GM10248 (cell line): Measurements from ENCODE around the gene C16orf95.

ENCODE experiments used
- CTCF ChIA-PET: fragments of 300-600 bp; sonication (Branson Sonifier 250); formaldehyde crosslinking; extraction: SDS; loops from one replicate; lab custom pipeline; 2021; ENCODE audit warnings: antibody characterized with exemption; lab: Yijun Ruan, JAX
- POLR2A ChIA-PET: fragments of 350-650 bp; sonication (Branson Sonifier 250); formaldehyde crosslinking; extraction: SDS; loops from one replicate; lab custom pipeline; 2020; ENCODE audit warnings: antibody characterized with exemption; lab: Yijun Ruan, JAX
- DNase-seq: peaks from one replicate; pipeline ENCODE4 v3.0.0; 2012; ENCODE audit errors: extremely low spot score
- CTCF ChIP-seq: IDR thresholded peaks from 2 replicates; pipeline ENCODE4 v1.5.1; 2012; ENCODE audit warnings: mild to moderate bottlenecking, low read depth; ENCODE audit errors: extremely low read depth, missing control alignments, control extremely low read depth

The C16orf95 gene

GRCh38 chr16:87322833-87323726 lies 5.9 kb upstream of the C16orf95 start:
- ChIA-PET POLR2A (no interaction called here), CTCF (interaction anchor here (1.0 to 2.5 kb wide), 3 partner anchors 10 to 34 kb away, joined by 3 to 9 read pairs (median 6); no protein-coding TSS in a partner anchor)
- no peak for DNase-seq
- no peak for TF ChIP-seq CTCF

DNA sequence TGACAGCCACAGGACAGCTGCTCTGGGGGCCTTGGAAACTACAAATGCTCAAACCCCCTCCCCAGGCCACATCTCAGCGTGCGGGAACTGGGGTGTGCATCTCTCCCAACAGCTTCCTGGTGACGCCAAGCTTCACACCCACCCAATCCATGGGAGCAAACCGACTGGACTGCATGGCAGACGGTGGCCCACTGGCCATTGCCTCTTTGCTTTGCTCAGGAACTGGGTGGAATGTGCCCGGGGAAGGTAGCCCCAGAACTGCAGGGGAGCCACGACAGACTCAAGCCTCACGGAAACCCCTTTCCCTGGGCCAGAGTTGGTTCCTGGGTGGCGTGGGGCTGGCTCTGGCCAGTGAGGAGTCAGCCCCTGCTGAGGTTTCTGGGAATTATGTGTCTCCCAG lies 5.2 kb upstream of the C16orf95 start:
- CTCF ChIA-PET, result interaction anchor here (1.0 kb wide), 1 partner anchor 10 kb away, joined by 3 read pairs; no protein-coding TSS in a partner anchor
- no peak for TF ChIP-seq CTCF
- no peak for DNase-seq
- POLR2A ChIA-PET, result no interaction called here

DNA sequence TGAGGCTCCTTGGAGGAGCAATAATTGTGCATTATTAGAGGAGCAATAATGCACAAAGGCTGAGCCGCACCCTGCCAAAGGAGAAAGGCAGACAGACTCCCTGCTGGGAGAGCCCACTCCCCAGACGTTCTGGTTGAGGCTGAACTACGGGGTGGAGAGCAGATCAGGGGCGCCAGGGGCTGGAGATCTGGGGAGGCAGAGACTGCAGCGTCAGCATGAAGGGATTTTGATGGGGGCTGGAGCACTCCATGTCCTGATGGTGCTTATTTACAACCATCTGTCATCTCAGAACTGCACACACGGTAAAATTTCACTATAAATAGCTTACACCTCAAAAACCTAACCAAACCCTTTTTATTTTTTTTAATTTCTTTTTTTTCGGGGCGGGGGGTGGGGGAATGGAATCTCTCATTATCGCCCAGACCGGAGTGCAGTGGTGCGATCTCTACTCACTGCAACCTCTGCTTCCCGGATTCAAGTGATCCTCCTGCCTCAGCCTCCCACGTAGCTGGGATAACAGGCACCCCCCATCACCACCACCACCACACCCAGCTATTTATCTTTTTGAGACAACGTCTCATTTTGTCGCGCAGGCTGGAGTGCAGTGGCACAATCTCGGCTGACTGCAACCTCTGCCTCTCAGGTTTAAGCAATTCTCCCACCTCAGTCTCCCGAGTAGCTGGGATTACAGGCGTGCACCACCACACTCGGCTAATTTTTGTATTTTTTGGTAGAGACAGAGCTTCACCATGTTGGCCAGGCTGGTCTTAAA lies 4.3 kb upstream of the C16orf95 start:
- CTCF ChIA-PET, result interaction anchor here (1.0 kb wide), 1 partner anchor 9 kb away, joined by 3 read pairs; no protein-coding TSS in a partner anchor

GRCh38 chr16:87320510-87321227 lies 3.5 kb upstream of the C16orf95 start:
- DNase-seq, result no peak
- CTCF ChIA-PET, result interaction anchor here (1.8 kb wide), 1 partner anchor 11 kb away, joined by 7 read pairs; no protein-coding TSS in a partner anchor
- POLR2A ChIA-PET, result no interaction called here
- no peak for TF ChIP-seq CTCF

More for the DNA sequence above, 4.3 kb upstream of the C16orf95 start:
- no peak for DNase-seq
- POLR2A ChIA-PET, result no interaction called here
- TF ChIP-seq CTCF, result no peak

DNA sequence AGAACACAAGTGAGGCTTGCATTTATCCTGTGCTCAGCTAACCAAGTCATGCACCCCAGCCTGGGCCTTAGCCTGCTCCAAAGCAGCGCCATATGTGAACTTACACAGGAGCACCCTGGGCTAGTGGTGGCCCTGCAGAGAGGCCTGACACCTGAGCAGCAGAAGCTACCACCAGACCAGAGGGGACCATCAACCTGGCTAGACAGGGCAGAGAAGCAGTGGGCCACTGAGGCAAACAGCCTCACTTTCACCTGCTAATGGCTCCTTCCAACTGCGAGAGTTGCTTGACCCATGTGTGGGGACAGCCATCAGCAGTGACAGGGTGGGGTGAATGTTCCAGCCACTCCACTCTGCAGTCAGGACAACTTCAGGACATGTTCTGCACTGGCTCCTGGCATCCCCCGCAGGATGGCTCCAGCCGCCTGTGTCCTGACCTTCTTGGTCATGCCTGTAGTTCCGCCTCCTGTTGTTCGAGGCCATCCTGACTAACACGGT lies 2.9 kb upstream of the C16orf95 start:
- DNase-seq, result no peak
- ChIA-PET CTCF (interaction anchor here (1.8 kb wide), 1 partner anchor 11 kb away, joined by 7 read pairs; no protein-coding TSS in a partner anchor), POLR2A (no interaction called here)
- no peak for TF ChIP-seq CTCF
